A549 treated with DMSO at 1 μM for 4 hours (cell line): Measurements from ENCODE around the gene ARHGAP29. TPM values are rescaled to one million over a fixed set of nuclear protein-coding genes. Genes with fewer than 3 reads are reported as not detected.

Experiments used
- total RNA-seq: library from RNA; stranded (reverse); fragments of 200-300 nt; extraction: Qiagen RNA extraction; gene quantifications from 5 replicates; pipeline ENCODE4 v1.2.3, GENCODE V29; 2022; ENCODE audit warnings: low read depth

The ARHGAP29 gene, protein sequence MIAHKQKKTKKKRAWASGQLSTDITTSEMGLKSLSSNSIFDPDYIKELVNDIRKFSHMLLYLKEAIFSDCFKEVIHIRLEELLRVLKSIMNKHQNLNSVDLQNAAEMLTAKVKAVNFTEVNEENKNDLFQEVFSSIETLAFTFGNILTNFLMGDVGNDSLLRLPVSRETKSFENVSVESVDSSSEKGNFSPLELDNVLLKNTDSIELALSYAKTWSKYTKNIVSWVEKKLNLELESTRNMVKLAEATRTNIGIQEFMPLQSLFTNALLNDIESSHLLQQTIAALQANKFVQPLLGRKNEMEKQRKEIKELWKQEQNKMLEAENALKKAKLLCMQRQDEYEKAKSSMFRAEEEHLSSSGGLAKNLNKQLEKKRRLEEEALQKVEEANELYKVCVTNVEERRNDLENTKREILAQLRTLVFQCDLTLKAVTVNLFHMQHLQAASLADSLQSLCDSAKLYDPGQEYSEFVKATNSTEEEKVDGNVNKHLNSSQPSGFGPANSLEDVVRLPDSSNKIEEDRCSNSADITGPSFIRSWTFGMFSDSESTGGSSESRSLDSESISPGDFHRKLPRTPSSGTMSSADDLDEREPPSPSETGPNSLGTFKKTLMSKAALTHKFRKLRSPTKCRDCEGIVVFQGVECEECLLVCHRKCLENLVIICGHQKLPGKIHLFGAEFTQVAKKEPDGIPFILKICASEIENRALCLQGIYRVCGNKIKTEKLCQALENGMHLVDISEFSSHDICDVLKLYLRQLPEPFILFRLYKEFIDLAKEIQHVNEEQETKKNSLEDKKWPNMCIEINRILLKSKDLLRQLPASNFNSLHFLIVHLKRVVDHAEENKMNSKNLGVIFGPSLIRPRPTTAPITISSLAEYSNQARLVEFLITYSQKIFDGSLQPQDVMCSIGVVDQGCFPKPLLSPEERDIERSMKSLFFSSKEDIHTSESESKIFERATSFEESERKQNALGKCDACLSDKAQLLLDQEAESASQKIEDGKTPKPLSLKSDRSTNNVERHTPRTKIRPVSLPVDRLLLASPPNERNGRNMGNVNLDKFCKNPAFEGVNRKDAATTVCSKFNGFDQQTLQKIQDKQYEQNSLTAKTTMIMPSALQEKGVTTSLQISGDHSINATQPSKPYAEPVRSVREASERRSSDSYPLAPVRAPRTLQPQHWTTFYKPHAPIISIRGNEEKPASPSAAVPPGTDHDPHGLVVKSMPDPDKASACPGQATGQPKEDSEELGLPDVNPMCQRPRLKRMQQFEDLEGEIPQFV
- total RNA-seq, result 16.9 to 23.8 TPM (median 20.2 TPM) in 5 replicates

DNA sequence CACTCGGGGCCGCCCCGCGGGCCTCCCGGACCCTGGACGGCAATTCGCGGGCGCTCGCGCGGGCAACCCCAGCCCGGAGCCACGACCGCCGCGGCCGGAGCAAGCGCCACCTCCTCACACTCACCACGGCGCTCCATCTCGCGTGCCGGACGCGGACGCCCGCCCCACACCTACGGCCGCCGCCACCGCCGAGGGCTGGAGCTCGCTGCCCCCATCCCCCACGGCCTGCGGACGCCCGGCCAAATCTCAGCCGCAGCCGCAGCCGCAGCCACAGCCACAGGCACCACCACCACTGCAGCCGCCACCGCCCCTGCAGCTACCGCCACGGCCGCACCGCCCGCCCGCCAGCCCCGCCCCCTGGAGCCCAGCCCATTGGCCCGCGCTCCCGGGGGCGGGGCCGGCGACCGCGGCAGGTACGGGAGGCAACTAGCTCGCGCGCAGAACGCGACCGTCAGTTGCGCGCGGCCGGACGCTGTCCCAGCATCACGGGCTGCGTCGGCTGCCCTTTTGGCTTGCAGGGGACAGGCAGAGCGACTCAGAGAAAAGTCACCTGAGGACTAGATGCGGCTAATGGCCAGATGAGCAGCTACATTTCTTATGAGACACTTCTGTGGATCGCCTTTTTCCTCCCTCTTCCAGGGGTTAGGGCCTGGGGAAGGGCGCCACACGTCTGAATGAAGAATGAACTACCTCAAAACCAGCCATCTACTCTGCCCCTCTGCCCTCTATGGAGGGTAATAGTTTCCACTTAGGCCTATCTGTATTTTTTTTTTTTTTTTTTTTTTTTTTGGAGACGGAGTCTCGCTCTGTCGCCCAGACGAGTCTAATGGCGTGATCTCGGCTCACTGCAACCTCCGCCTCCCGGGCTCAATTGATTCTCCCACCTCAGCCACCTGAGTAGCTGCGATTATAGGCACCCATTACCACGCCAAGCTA, at the start of gene ARHGAP29:
Gene ARHGAP29 (minus strand): TSS at position 294 of the 936 bp plus-strand sequence. CDS start 5,973 bp downstream, outside the sequence.

Other genes with a start within 250 kb of the ARHGAP29 start
- 0.05 to 0.11 TPM (median 0.06 TPM) in 5 replicates for gene ABCA4, start 116.4 kb downstream of the ARHGAP29 start, total RNA-seq
- gene ABCD3, start 180.8 kb upstream of the ARHGAP29 start, total RNA-seq, result 20.3 to 28.1 TPM (median 24.3 TPM) in 5 replicates